SH-SY5Y (cell line): ENCODE measurements around the gene SLC24A3.

ENCODE experiments used
- GATA2 ChIP-seq: IDR thresholded peaks from 2 replicates; pipeline ENCODE4 v1.6.1; 2011; ENCODE audit warnings: mild to moderate bottlenecking, low read depth, low read length
- GATA3 ChIP-seq: IDR thresholded peaks from 2 replicates; pipeline ENCODE4 v1.6.1; 2011; ENCODE audit warnings: low read depth, mild to moderate bottlenecking, low read length, moderate library complexity

- TF ChIP-seq GATA3 (no peak), GATA2 (no peak)
Observed at GRCh38 chr20:19520261-19520660, 307.8 kb downstream of the SLC24A3 start.
